Left cardiac atrium (tissue), 4 donors: ENCODE results near the gene KATNIP. TPM values are rescaled to one million over a fixed set of nuclear protein-coding genes. Genes with fewer than 3 reads are reported as not detected.
A peak's percentile ranks its signal among the peaks of the same experiment; 100 is the strongest.
"Not testable (repeated sequence)": the region's sequence is repeated elsewhere in the genome, so short reads cannot be mapped to it uniquely, and the experiment has no call there.

Experiments used
- ATAC-seq, 2 donors: fragments of 200-7000 bp; cut with Tn5 transposase; one replicate each; pipeline ENCODE4 v1.9.1; 2020; ENCODE audit warnings: mild to moderate bottlenecking in 2 of 2, moderate library complexity in 2 of 2
- DNase-seq: peaks from one replicate; pipeline ENCODE4 v3.0.0-alpha.2; 2020
- intact Hi-C, 2 donors: fragments of 100-400 bp; cut with DNase I; formaldehyde crosslinking; loops; one replicate each; pipeline versions ENCODE4 v1.14.1 to v1.15.1; 2022 to 2023
- total RNA-seq, 2 donors: library from RNA; stranded (reverse); fragmentation: NEBNext Ultra II Directional; extraction: Animal tissue kit (Norgen Biotek cat#: 25700); gene quantifications; one replicate each; pipeline ENCODE4 v1.2.1, GENCODE V29; 2021
- donor health status: DM: no; HTN: yes; CAD: no.
- donor health status: DM: no; HTN: yes; CAD: no; lungs with severe emphysema.
- donor health status: DM: yes; HTN: yes; CAD: no.
- donor health status: Dilated cardiomyopathy.

Gene KATNIP
- total RNA-seq, 2 donors from 2014 or later: 10.0 to 14.4 TPM

DNA sequence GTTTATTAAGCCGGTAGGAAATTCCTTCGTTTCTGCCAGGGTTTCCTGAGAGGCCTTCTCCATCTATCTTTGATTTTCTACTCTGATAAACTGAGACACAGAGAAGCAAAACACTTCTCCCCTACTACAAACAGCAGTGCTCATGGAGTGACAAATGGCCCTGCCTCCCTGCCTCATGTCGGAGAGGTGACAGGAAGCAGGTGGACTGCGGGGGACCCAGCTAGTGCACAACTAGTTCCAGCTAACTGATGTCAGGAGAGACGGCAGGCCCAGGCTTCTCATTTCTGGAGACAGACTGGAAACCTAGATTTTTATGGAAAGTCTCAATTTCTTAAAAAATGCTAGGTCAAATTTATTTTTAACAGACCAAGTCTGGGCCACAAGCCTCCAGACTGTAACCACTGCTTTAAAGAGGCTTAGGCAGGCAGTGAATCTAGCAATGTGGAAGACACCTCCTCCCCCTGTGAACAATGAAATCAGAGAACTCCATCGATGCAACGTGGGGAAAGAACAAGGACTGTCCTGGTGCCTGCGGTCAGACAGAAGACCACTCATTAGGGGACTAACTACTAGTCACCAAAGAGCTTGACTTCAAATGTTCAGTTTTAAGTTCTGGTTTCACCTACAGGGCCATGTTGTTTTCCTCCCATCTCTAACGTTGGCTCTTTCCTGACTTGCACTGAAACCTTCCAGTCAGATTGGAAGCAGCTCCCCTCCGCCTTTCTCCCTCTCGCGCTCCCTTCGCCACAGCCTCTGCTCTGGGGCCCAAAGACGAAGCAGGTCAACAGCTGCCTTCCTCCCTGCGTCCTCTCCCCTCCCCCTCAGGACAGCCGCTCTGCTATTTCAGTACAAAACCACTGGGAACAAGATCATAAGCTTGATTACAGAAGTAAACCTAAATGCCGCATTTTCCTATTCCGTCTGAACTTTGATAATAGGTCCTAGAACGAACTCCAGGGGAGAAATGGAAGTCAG, 17.8 kb upstream of the KATNIP start:
- ATAC-seq (no peak), DNase-seq (no peak)
- intact Hi-C loops: no loop called here

DNA sequence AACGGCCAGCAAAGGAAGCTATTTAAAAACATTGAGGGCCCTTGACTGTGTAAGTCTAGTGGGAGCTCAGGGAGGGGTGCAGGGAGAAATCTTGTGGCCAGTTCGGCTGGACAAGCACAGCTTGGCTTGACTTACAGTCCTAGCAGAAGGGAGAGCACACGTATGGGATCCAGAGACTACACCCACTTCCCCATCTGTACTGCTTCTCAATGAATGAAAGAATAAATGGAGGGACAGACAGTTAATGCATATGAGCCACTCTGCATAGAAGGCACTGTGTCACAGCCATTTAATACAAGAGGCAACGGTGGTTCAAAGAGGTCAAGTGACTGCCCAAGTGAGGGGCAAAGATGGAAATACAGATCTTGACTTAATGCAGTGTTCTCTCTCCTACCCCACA, 15.7 kb upstream of the KATNIP start:
- ATAC-seq (no peak), DNase-seq (no peak)
- intact Hi-C loops: no loop called here

- intact Hi-C loops: no loop called here
- ATAC-seq (peak; percentile 67 to 89), DNase-seq (peak; percentile 56)
Measured at GRCh38 chr16:27538528-27538927, 11.4 kb upstream of the KATNIP start.

GRCh38 chr16:27539120-27539519, 10.8 kb upstream of the KATNIP start:
- intact Hi-C loops: no loop called here
- DNase-seq (no peak), ATAC-seq (no peak)

- ATAC-seq (no peak), DNase-seq (no peak)
- intact Hi-C loops: no loop called here
Measured at GRCh38 chr16:27539636-27540035, 10.3 kb upstream of the KATNIP start.

DNA sequence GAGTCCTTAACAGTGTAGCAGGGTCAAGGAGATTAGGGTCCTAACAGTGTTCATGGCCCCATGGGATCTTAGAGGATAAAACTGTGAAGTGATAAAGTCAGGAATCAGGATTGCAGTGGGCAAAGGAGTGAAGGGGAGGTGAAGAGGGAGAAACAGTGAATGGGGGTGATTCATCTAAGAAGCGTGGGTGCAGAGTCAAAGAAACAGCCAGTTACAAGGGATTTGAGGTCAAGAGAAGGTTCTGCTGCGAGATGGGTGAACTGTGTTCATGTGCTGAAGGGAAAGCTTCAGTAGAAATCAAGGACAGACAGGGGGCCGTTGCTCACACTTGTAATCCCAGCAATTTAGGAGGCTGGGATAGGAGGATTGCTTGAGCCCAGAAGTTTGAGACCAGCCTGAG, 6.1 kb upstream of the KATNIP start:
- ATAC-seq: no peak
- DNase-seq: no peak
- intact Hi-C loops: no loop called here

- DNase-seq (no peak), ATAC-seq (no peak)
- intact Hi-C loops: no loop called here
Measured at GRCh38 chr16:27544671-27545070, 5.3 kb upstream of the KATNIP start.

DNA sequence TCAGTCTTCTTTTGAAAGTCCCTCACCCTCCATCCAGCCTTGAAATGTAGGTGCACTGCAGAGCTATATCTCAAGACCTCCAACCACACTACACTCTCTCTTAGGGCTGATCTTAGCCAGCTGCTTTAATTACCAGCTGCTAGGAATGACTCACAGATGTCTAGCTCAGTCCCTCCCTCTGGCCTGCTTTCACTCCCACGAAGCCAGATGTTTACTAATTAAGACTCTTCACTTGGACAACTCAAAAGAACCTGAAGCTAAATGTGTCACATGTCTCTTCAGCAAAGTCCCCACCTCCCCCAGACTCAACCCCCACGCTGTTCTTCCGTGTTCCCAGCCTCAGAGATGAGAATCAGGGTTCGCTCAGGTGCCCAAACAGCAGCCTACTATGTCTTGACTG, 2.8 kb upstream of the KATNIP start:
- DNase-seq (no peak), ATAC-seq (peak in 1 of 2 donors; percentile 50)
- intact Hi-C loops: no loop called here

GRCh38 chr16:27547851-27548250, 2.1 kb upstream of the KATNIP start:
- DNase-seq (no peak), ATAC-seq (no peak)
- intact Hi-C loops: no loop called here

DNA sequence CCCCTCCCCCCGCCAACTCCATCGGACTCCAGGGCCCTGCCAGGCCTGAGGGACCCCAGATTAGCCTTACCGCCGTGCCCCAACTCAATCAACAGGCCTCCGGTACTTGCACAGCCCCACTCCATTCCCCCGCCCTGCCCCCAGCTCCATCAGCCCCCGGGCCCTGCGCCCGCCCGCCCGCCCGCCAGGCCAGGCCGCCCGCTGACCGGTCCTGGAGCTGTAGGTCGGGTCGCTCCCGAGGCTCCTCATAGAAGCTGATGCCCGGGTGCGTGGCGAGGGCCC, 539 bp upstream of the KATNIP start:
- intact Hi-C loops: no loop called here
- ATAC-seq (peak; percentile 65 to 67), DNase-seq (no peak)

- ATAC-seq: no peak
- intact Hi-C loops: no loop called here
- DNase-seq: no peak
Measured at GRCh38 chr16:27550582-27550920, 607 bp downstream of the KATNIP start.

- DNase-seq: no peak
- intact Hi-C loops: no loop called here
- no peak for ATAC-seq
Measured at GRCh38 chr16:27551036-27551435, 1.1 kb downstream of the KATNIP start.

DNA sequence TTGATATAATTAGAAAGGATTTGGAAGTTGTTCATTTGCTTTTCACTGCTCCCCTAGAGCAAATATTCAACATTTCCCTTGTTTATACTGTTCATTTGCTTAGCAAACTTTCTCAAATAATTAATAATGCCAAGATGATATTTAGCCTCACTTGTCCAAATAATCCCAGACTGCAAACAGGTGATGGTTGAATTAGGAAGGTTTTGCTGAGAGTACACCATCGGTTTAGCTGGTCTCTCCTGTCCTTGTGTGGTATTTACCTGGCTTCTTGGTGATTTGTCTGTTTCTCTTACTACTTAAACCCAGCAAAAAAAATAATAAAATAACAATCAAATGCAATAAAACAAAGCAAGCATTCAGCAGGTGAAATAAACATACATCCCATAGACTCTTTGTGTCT, 6.5 kb downstream of the KATNIP start:
- DNase-seq: no peak
- intact Hi-C loops: no loop called here
- ATAC-seq: no peak

DNA sequence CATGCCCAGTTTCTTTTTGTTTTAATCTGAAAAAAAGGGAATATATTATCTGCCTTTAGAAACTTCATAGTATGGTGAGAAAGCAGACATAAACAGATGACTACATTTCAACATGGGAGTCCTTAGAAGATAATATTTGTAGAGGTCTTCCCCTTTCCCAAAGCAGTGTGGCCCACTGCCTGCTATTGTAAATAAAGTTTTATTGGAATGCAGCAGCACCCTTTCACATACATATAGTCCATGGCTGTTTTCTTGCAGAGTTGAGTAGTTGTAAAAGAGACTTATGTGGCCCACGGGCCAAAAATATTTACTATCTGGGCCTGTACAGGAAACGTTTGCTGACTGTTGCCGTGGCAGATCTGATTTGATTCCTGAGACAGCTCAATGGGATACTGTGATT, 8.5 kb downstream of the KATNIP start:
- no peak for ATAC-seq
- DNase-seq: no peak
- intact Hi-C loops: no loop called here

GRCh38 chr16:27558932-27559331, 9.0 kb downstream of the KATNIP start:
- DNase-seq (no peak), ATAC-seq (no peak)
- intact Hi-C loops: no loop called here

- ATAC-seq: no peak
- intact Hi-C loops: no loop called here
- no peak for DNase-seq
Measured at GRCh38 chr16:27561216-27561615, 11.3 kb downstream of the KATNIP start.

GRCh38 chr16:27564224-27564623, 14.3 kb downstream of the KATNIP start:
- DNase-seq: no peak
- intact Hi-C loops: no loop called here
- ATAC-seq: no peak

GRCh38 chr16:27566417-27566816, 16.5 kb downstream of the KATNIP start:
- intact Hi-C loops: no loop called here

DNA sequence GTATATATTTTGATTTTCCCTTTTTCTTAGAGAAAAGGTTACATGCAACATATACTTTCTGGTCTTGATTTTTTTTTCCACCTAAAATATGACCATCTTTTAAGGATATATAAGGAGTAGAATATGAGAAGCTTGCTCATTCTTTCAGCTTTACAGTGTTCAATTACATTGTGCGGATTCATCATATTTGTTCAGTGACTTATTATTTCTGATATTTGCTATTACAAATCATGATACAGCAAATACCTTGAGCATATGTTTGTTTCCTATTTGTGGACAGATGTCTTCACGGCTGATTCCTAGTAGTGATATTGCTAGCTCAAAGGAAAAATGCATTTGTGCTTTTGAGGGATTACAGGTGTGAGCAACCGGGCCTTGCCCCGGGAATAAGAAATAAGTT, 18.1 kb downstream of the KATNIP start:
- DNase-seq (no peak), ATAC-seq (no peak)
- intact Hi-C loops: no loop called here

More at GRCh38 chr16:27566417-27566816, 16.5 kb downstream of the KATNIP start:
- ATAC-seq: no peak
- no peak for DNase-seq

DNA sequence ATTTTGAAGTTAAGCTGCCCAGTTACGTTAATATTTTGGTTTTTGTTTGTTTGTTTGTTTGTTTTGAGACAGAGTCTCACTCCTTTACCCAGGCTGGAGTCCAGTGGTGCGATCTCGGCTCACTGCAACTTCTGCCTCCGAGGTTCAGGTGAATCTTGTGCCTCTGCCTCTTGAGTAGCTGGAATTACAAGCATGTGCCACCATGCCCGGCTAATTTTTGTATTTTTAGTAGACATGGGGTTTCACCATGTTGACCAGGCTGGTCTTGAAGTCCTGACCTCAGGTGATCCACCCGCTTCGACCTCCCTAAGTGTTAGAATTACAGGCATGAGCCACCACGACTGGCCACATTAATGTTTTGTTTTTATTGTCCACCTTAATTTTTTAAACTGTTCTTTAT, 21.0 kb downstream of the KATNIP start:
- DNase-seq, ATAC-seq, intact Hi-C loops: not testable (repeated sequence)
